ENCODE measurements around the gene ABHD3.
A peak's percentile ranks its signal among the peaks of the same experiment; 100 is the strongest.
"Not testable (repeated sequence)": the region's sequence is repeated elsewhere in the genome, so short reads cannot be mapped to it uniquely, and the experiment has no call there.

ABHD3 gene

GRCh38 chr18:21653361-21653760 lies 51.2 kb downstream of the ABHD3 start:
- DNase-seq (ENCODE audit: low read depth in 2 of 2): no peak

GRCh38 chr18:21652073-21652472 lies 52.5 kb downstream of the ABHD3 start:
- DNase-seq (ENCODE audit: low read depth in 2 of 2): no peak

- no peak for DNase-seq (ENCODE audit: low read depth in 2 of 2)
These were observed 54.3 kb downstream of the ABHD3 start for GRCh38 chr18:21650311-21650710.

GRCh38 chr18:21640375-21640774 lies 64.2 kb downstream of the ABHD3 start:
- DNase-seq (ENCODE audit: low read depth in 2 of 2): not testable (repeated sequence)

- DNase-seq (ENCODE audit: low read depth in 2 of 2): no peak
These were observed 65.8 kb downstream of the ABHD3 start for GRCh38 chr18:21638822-21639221.

- no peak for DNase-seq (ENCODE audit: low read depth in 2 of 2)
These were observed 67.8 kb downstream of the ABHD3 start for GRCh38 chr18:21636769-21637168.

- DNase-seq (ENCODE audit: low read depth in 2 of 2): no peak
These were observed 69.9 kb downstream of the ABHD3 start for GRCh38 chr18:21634588-21635199.

GRCh38 chr18:21632393-21632792 lies 72.2 kb downstream of the ABHD3 start:
- no peak for DNase-seq (ENCODE audit: low read depth in 2 of 2)

GRCh38 chr18:21629089-21629832 lies 75.3 kb downstream of the ABHD3 start:
- DNase-seq (ENCODE audit: low read depth in 2 of 2): no peak

GRCh38 chr18:21621640-21622039 lies 82.9 kb downstream of the ABHD3 start:
- not testable (repeated sequence) for DNase-seq (ENCODE audit: low read depth in 2 of 2)

GRCh38 chr18:21612125-21613039 lies 92.2 kb downstream of the ABHD3 start, which contains the start of gene SNRPD1:
TSS of gene SNRPD1 (plus strand) at chr18:21612314. CDS start at chr18:21612430, 116 bp downstream.
- peak; percentile 82 to 86 for DNase-seq (ENCODE audit: low read depth in 2 of 2)

GRCh38 chr18:21611401-21612124 lies 93.0 kb downstream of the ABHD3 start:
- not testable (repeated sequence) for DNase-seq (ENCODE audit: low read depth in 2 of 2)

GRCh38 chr18:21605213-21605612 lies 99.4 kb downstream of the ABHD3 start:
- no peak for DNase-seq (ENCODE audit: low read depth in 2 of 2)

- DNase-seq (ENCODE audit: low read depth in 2 of 2): no peak
These were observed 99.9 kb downstream of the ABHD3 start for GRCh38 chr18:21604671-21605070.

- DNase-seq (ENCODE audit: low read depth in 2 of 2): no peak
These were observed 102.3 kb downstream of the ABHD3 start for GRCh38 chr18:21602299-21602587.

All from stimulated activated CD4-positive, alpha-beta T cell treated with anti-CD3 and anti-CD28 coated beads, Interleukin-1b, Interleukin-23, amount 100 ng/mL, for 4 hours (primary cell).